IPS-18c (cell line): ENCODE data around the gene SENP2.
"Not testable (repeated sequence)": the region's sequence is repeated elsewhere in the genome, so short reads cannot be mapped to it uniquely, and the experiment has no call there.

Experiments
- H3K4me3 ChIP-seq: 2 replicates; pipeline ENCODE4 v1.7.0; 2013; ENCODE audit warnings: low read depth, mild to moderate bottlenecking, low read length, moderate library complexity; ENCODE audit not compliant: insufficient read depth
- H3K9me3 ChIP-seq: one replicate; pipeline ENCODE4 v1.6.1; 2013; ENCODE audit warnings: mild to moderate bottlenecking, low read length, moderate library complexity; ENCODE audit not compliant: control insufficient read depth, insufficient read depth

The SENP2 gene

GRCh38 chr3:185585859-185586685, at the start of gene SENP2:
SENP2 (plus strand) TSS chr3:185586295; CDS start chr3:185586414, 119 bp downstream.
- H3K4me3 ChIP-seq: peak within 1 kb of the TSS; percentile 56
- no peaks in the 10 kb centered on the region for H3K9me3 ChIP-seq

DNA sequence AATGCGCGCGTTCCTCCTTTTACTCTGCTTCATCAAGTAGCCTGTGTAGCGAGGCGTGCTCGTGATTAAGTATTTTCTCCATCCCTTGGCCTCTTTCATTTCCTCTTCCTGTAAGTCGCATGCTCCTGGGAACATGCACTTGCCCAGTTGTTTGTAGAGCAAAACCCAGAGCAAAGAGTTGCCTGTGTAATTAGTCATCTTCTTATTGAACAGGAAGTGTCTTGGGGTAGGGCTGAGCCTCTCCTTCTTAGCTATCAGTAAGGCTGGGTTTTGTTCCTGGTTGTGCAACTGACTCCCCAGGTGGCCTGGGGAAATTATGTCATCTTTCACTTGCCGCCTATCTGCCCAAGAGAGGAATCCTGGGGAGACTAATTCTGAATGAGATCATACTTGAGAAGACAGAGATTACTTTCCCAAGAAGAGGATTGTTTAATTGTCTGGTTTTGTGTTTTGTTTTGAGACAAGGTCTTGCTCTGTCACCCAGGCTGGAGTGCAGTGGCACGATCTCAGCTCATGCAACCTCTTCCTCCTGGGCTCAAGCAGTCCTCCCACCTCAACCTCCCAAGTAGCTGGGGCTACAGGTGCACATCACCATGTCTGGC, 48.6 kb upstream of the SENP2 start:
- Histone ChIP-seq H3K4me3 (no peak overlapping the region), H3K9me3 (no peaks in the 10 kb centered on the region)

GRCh38 chr3:185539934-185540333, 46.2 kb upstream of the SENP2 start:
- Histone ChIP-seq H3K9me3 (no peaks in the 10 kb centered on the region), H3K4me3 (no peak overlapping the region)

DNA sequence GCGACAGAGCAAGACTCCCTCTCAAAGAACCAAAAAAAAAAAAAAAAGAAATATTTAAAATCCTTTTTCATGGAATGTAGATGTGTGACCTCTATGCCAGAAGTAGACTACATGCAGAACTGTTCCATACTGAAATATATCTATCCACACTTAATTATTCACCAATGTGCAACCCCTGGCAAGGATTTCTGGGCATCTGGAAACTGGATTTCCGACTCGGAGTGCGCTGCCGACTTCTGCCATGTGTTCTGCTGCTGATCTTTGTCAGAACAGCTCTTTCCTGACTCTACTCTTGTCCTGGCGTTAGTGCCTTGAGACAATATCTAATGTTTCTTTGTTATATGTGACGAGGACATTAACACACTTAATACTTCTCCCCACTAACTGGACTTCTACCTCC, 45.4 kb upstream of the SENP2 start:
- no peaks in the 10 kb centered on the region for H3K9me3 ChIP-seq
- H3K4me3 ChIP-seq: no peak overlapping the region; the same call in 1 of the 2 replicates

DNA sequence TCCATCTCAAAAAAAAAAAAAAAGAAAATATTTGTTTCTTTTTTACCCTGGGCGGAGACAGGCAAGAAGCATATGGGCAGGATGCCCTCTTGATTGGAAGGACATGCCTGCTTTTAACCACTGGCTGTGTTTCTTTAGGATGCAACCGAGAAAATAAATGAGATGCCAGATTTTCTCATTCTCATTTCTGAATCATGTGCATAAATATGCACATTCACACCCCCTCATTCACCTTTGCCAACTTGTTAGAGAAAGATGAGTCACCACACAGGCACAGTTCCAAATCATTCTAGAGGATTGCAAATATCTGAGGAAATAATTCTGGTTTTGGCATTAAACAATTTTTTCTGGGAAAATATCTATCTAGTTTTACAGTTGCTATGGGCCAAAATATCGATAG, 37.0 kb upstream of the SENP2 start:
- Histone ChIP-seq H3K4me3 (no peak overlapping the region), H3K9me3 (no peaks in the 10 kb centered on the region)

DNA sequence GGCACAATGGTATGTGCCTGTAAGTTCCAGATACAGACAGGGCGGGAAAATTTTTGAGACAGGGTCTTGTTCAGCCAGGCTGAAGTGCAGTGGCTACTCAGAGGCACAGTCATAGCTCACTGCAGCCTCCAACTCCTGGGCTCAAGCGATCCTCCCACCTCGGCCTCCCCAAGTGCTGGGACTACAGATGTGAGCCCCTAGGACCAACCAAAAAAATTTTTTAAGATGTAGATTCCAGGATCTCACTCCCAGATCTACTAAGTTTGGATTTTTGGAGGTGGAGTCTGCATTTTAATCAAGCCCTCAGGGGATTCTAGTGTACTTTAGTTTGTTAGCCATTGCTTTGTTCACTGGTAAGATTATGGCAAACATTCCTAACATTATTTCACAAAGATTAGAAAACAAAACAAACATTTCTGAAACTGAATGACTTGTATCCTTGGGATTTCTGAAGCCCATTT, 36.4 kb upstream of the SENP2 start:
- H3K4me3 ChIP-seq: no peak overlapping the region
- H3K9me3 ChIP-seq: no peaks in the 10 kb centered on the region

DNA sequence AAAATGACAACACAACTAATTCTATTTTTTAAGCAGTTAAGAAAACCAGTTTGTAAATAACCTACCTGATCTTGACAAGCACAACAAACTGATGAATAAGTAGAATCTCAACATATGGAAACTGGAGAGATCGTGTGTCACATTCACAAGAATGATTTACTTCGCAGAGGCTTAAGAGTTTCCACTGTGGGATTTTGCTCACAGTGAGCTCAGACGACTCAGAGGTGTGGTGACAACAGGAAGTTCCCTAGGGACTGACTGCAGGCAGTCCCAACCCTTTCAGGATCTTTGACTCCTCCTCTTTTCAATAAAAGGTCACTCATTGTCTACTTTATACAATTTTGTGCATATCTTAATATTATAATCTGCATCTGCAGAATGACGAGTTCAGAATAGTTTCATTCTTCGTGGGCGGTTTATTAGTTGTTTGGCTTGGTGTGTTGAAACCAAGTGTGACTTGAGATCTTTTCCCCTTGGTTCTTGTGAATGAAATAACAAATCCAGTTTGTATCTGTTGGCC, 33.7 kb upstream of the SENP2 start, which contains the start of gene LIPH:
TSS of gene LIPH (minus strand) at position 231 of the 520 bp plus-strand sequence. CDS start at position 114, 117 bp downstream.
- no peaks in the 10 kb centered on the region for H3K9me3 ChIP-seq
- no peak within 1 kb of the TSS for H3K4me3 ChIP-seq

- Histone ChIP-seq H3K4me3 (no peak overlapping the region), H3K9me3 (no peaks in the 10 kb centered on the region)
Observed at GRCh38 chr3:185555101-185555501, 31.0 kb upstream of the SENP2 start.

- Histone ChIP-seq H3K9me3 (no peaks in the 10 kb centered on the region), H3K4me3 (no peak overlapping the region)
Observed at GRCh38 chr3:185555860-185556347, 30.2 kb upstream of the SENP2 start.

GRCh38 chr3:185556640-185557039, 29.5 kb upstream of the SENP2 start:
- not testable (repeated sequence) for H3K4me3 ChIP-seq, H3K9me3 ChIP-seq

- H3K9me3 ChIP-seq: no peaks in the 10 kb centered on the region
- H3K4me3 ChIP-seq: no peak overlapping the region
Observed at GRCh38 chr3:185558395-185558794, 27.7 kb upstream of the SENP2 start.

GRCh38 chr3:185559706-185560090, 26.4 kb upstream of the SENP2 start:
- H3K9me3 ChIP-seq: no peaks in the 10 kb centered on the region
- H3K4me3 ChIP-seq: no peak overlapping the region

DNA sequence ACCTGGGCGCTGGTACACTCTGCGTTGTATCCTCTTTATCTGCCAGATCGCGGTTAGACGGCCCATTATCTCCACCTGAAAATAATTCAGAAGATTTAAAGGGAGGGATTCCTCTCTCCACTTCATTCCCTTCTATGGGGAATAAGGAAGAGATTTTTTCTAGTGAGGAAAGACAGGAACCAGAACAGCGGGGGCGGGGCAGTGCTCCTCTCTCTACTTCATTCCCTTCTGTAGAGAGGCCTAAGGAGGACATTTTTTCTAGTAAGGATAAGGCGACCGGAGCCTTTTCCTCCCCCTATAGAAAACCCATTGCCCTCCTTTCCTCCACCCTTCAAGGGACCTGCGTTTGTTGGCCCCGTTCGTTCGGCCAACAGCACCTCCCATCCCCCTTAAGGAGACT, 25.4 kb upstream of the SENP2 start:
- Histone ChIP-seq H3K9me3 (no peaks in the 10 kb centered on the region), H3K4me3 (no peak overlapping the region)

DNA sequence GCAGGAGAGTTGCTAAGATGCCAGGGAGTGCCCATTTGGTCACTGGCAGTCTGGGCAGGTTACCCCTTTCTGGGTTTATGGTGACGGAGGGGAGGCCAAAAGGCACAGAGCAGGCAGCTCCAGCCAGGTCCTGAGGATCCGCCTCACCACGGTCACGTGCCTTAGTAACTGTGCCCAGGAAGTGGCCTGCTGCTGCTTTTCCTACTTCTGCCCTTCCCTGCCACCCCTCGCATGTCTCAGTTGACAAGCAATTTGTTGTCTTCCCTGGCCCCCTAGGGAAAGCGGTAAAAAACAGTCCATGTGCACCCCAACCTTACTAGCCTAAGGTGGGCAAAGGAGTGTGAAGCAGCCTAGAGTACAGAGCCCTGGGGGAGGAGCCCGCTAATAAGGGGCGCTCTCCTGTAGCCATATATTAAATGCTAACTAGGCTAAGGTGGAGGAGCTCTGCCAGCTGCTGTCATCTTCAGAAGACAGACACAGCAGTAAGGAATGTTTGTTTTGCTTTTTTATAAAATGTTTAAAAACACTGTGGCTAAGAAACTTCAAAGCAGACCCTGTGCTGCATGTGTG, 24.6 kb upstream of the SENP2 start:
- no peaks in the 10 kb centered on the region for H3K9me3 ChIP-seq
- H3K4me3 ChIP-seq: no peak overlapping the region

DNA sequence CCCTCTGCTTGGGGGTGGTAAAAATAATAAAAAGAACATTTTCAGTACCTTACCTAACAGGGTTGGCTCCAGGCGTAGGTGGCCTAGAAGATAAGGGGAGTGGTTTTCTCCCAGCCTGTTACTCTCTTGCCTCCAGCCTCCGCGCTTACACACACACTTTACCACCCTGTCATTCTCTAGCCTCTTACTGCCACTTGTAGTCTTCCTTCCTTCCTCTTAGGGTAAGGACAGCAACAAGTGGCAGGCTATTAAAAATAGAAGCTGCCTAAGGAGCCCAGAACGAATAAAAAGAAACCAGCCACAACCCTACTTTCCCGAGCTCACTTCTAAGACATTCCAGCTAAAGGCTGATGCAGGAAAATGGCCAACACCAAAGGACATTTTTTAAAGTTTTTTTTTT, 24.1 kb upstream of the SENP2 start:
- no peak overlapping the region for H3K4me3 ChIP-seq
- no peaks in the 10 kb centered on the region for H3K9me3 ChIP-seq

DNA sequence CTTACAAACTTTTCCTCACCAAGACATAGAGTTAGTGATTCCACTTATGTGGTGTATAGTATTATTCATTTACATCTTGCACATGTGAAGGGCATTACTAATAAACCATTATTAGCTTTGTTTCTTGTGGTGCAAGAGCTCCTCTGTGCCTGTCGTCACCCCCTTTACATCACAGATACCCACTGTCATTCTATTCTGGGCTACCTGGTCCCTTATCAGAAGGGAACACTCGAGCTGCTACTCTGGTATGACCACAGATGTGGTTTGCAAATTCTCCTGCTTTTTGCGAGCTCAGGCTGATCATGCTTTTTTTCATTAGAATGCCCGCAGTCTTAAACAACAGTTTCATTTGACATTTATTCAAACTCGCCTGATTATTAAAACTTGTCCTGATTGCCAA, 13.9 kb upstream of the SENP2 start:
- Histone ChIP-seq H3K4me3 (no peak overlapping the region), H3K9me3 (peaks cover 9% of the 10 kb centered on the region)

- H3K9me3 ChIP-seq, H3K4me3 ChIP-seq: not testable (repeated sequence)
Observed at GRCh38 chr3:185575108-185575869, 10.8 kb upstream of the SENP2 start.
